PC-9 (cell line): ENCODE measurements around the gene HOXA9.

Source experiments
- EZH2 ChIP-seq: fragments of 200-600 bp; sonication (generic); IDR thresholded peaks from 2 replicates; pipeline ENCODE4 v1.8.0; 2017; ENCODE audit warnings: antibody characterized with exemption, low read depth
- TF ChIP-seq, protein P1 (sequence below): fragments of 200-600 bp; sonication (generic); conservative IDR thresholded peaks from 2 replicates; pipeline ENCODE4 v1.6.1; 2017; ENCODE audit warnings: mixed run types, antibody characterized with exemption, mild to moderate bottlenecking, moderate library complexity

DNA sequence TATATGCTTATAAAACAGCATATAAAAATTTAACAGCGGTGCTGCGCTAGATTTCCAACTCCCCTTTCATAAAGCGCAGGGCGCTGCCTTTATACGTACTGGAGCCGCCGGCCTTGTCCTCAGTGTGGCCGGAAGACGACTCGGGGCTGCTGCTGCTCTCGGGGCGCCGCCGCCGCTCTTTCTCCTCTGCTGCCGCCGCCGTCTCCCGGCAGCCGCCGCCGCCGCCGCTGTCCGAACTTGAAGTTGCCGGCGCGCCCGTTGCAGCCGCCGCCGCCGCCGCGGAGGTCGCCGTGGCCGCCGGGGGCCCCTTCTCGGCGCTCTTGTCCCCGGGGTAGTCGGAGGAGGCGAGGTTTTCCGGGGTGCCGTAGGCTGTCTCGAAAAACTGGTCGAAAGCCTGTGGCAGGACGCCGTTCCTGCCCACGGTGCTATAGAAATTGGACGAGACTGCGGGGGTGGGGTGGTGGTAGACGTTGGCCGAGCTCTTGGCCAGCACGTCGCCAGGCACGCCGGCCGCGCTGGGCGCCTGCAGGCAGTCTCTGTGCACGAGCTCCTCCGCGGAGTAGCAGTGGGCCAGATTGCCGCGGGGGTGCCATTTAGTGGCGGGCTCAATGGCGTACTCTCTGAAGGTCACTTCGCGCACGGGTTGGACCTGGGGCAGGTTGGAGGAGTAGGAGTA is 19.1 kb upstream of the HOXA9 start:
- TF ChIP-seq, protein P1, sequence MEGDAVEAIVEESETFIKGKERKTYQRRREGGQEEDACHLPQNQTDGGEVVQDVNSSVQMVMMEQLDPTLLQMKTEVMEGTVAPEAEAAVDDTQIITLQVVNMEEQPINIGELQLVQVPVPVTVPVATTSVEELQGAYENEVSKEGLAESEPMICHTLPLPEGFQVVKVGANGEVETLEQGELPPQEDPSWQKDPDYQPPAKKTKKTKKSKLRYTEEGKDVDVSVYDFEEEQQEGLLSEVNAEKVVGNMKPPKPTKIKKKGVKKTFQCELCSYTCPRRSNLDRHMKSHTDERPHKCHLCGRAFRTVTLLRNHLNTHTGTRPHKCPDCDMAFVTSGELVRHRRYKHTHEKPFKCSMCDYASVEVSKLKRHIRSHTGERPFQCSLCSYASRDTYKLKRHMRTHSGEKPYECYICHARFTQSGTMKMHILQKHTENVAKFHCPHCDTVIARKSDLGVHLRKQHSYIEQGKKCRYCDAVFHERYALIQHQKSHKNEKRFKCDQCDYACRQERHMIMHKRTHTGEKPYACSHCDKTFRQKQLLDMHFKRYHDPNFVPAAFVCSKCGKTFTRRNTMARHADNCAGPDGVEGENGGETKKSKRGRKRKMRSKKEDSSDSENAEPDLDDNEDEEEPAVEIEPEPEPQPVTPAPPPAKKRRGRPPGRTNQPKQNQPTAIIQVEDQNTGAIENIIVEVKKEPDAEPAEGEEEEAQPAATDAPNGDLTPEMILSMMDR: no peak
- TF ChIP-seq EZH2: no peak
